Measurements from ENCODE around the gene POU5F1. TPM values are rescaled to one million over a fixed set of nuclear protein-coding genes. Genes with fewer than 3 reads are reported as not detected.

The POU5F1 gene
- polyA plus RNA-seq, 1 donor (not counting 4 experiments of a cell fraction or from before 2014, with no cell fraction given): 1.6 TPM

GRCh38 chr6:31179042-31179386 lies 8.5 kb upstream of the POU5F1 start:
- peaks cover 17% of the 10 kb centered on the region for H3K4me1 ChIP-seq (ENCODE audit: control insufficient read depth, extremely low read depth, insufficient read depth, low read length)
- no peaks in the 10 kb centered on the region for H4K20me1 ChIP-seq (ENCODE audit: control insufficient read depth, extremely low read depth, insufficient read depth, low read length)
- no peak overlapping the region for H2AFZ ChIP-seq (ENCODE audit: control insufficient read depth, low read length)
- no peaks in the 10 kb centered on the region for H3K9me3 ChIP-seq (ENCODE audit: control insufficient read depth, low read depth, low read length)
- peaks cover 6% of the 10 kb centered on the region for H3K79me2 ChIP-seq (ENCODE audit: control insufficient read depth, insufficient read depth, low read length)
- dilution Hi-C loops (cut with MboI; ENCODE audit: extremely low pct_ligation_motif_present, low sequenced_read_pairs): no loop called here
- H3K9me1 ChIP-seq (ENCODE audit: control insufficient read depth, extremely low read depth, insufficient read depth, low read length): no peaks in the 10 kb centered on the region
- no peak overlapping the region for H3K9ac ChIP-seq (ENCODE audit: control insufficient read depth, extremely low read depth, insufficient read depth, low read length)
- TF ChIP-seq CTCF (optimal IDR thresholded peaks at IDR 0.05 in 1 of 3, IDR thresholded peaks at IDR 0.05 in 1 of 3, conservative IDR thresholded peaks at IDR 0.05 in 1 of 3; ENCODE audit: extremely low read depth in 1 of 3, insufficient read depth in 2 of 3, low read length in 3 of 3) (no peak), EZH2 (IDR thresholded peaks at IDR 0.05; ENCODE audit: low read length) (no peak)
- no peak overlapping the region for H3K27ac ChIP-seq (ENCODE audit: control insufficient read depth, insufficient read depth, low read length)
- H3K4me2 ChIP-seq (ENCODE audit: control insufficient read depth, extremely low read depth, insufficient read depth, low read depth, low read length): peak overlapping the region; percentile 28
- H3K4me3 ChIP-seq (ENCODE audit: control insufficient read depth in 2 of 3, extremely low read depth in 1 of 3, insufficient read depth in 2 of 3, low read depth in 1 of 3, low read length in 3 of 3): no peak overlapping the region
- H3K27me3 ChIP-seq (ENCODE audit: control insufficient read depth, extremely low read depth, insufficient read depth, low read length): no peaks in the 10 kb centered on the region
- no peak for FAIRE-seq
- DNase-seq (ENCODE audit: low read depth, low spot score): no peak
- no peaks in the 10 kb centered on the region for H3K36me3 ChIP-seq (ENCODE audit: control insufficient read depth in 2 of 2, extremely low read depth in 1 of 2, insufficient read depth in 2 of 2, low read length in 2 of 2)

GRCh38 chr6:31178143-31179041 lies 7.9 kb upstream of the POU5F1 start:
- dilution Hi-C loops (cut with MboI; ENCODE audit: extremely low pct_ligation_motif_present, low sequenced_read_pairs): no loop called here
- DNase-seq (ENCODE audit: low read depth, low spot score): no peak

More at GRCh38 chr6:31178143-31179041, 7.9 kb upstream of the POU5F1 start:
- Histone ChIP-seq H3K9ac (ENCODE audit: control insufficient read depth, extremely low read depth, insufficient read depth, low read length) (no peak overlapping the region), H3K4me1 (ENCODE audit: control insufficient read depth, extremely low read depth, insufficient read depth, low read length) (peaks cover 17% of the 10 kb centered on the region), H3K4me3 (ENCODE audit: control insufficient read depth in 2 of 3, extremely low read depth in 1 of 3, insufficient read depth in 2 of 3, low read depth in 1 of 3, low read length in 3 of 3) (no peak overlapping the region), H2AFZ (ENCODE audit: control insufficient read depth, low read length) (no peak overlapping the region), H3K27me3 (ENCODE audit: control insufficient read depth, extremely low read depth, insufficient read depth, low read length) (no peaks in the 10 kb centered on the region), H3K9me3 (ENCODE audit: control insufficient read depth, low read depth, low read length) (no peaks in the 10 kb centered on the region), H3K27ac (ENCODE audit: control insufficient read depth, insufficient read depth, low read length) (no peak overlapping the region), H3K79me2 (ENCODE audit: control insufficient read depth, insufficient read depth, low read length) (peaks cover 3% of the 10 kb centered on the region), H4K20me1 (ENCODE audit: control insufficient read depth, extremely low read depth, insufficient read depth, low read length) (no peaks in the 10 kb centered on the region), H3K4me2 (ENCODE audit: control insufficient read depth, extremely low read depth, insufficient read depth, low read depth, low read length) (peak overlapping the region; percentile 28), H3K9me1 (ENCODE audit: control insufficient read depth, extremely low read depth, insufficient read depth, low read length) (no peaks in the 10 kb centered on the region), H3K36me3 (ENCODE audit: control insufficient read depth in 2 of 2, extremely low read depth in 1 of 2, insufficient read depth in 2 of 2, low read length in 2 of 2) (no peaks in the 10 kb centered on the region)
- FAIRE-seq: peak; percentile 39
- no peak for TF ChIP-seq CTCF (optimal IDR thresholded peaks at IDR 0.05 in 1 of 3, IDR thresholded peaks at IDR 0.05 in 1 of 3, conservative IDR thresholded peaks at IDR 0.05 in 1 of 3; ENCODE audit: extremely low read depth in 1 of 3, insufficient read depth in 2 of 3, low read length in 3 of 3)
- no peak for TF ChIP-seq EZH2 (IDR thresholded peaks at IDR 0.05; ENCODE audit: low read length)
